WI38 (cell line): ENCODE measurements around the gene EIF2AK2.

ENCODE experiments used
- H3K4me3 ChIP-seq: 2 replicates; pipeline ENCODE4 v1.5.1; 2011; ENCODE audit warnings: low read depth, mild to moderate bottlenecking, control low read depth, low read length
- TF ChIP-seq, protein P1 (sequence below): IDR thresholded peaks from 2 replicates; pipeline ENCODE4 v1.5.1; 2012; ENCODE audit warnings: low read depth, mild to moderate bottlenecking, control low read depth, low read length

Gene EIF2AK2

GRCh38 chr2:37188570-37188969, 31.8 kb upstream of the EIF2AK2 start, which contains the start of gene SULT6B1:
Gene SULT6B1, minus strand, starts transcription at chr2:37188670. Its CDS starts 30 bp downstream, at chr2:37188640.
- TF ChIP-seq, protein P1, sequence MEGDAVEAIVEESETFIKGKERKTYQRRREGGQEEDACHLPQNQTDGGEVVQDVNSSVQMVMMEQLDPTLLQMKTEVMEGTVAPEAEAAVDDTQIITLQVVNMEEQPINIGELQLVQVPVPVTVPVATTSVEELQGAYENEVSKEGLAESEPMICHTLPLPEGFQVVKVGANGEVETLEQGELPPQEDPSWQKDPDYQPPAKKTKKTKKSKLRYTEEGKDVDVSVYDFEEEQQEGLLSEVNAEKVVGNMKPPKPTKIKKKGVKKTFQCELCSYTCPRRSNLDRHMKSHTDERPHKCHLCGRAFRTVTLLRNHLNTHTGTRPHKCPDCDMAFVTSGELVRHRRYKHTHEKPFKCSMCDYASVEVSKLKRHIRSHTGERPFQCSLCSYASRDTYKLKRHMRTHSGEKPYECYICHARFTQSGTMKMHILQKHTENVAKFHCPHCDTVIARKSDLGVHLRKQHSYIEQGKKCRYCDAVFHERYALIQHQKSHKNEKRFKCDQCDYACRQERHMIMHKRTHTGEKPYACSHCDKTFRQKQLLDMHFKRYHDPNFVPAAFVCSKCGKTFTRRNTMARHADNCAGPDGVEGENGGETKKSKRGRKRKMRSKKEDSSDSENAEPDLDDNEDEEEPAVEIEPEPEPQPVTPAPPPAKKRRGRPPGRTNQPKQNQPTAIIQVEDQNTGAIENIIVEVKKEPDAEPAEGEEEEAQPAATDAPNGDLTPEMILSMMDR: no peak
- H3K4me3 ChIP-seq: no peak within 1 kb of the TSS

DNA sequence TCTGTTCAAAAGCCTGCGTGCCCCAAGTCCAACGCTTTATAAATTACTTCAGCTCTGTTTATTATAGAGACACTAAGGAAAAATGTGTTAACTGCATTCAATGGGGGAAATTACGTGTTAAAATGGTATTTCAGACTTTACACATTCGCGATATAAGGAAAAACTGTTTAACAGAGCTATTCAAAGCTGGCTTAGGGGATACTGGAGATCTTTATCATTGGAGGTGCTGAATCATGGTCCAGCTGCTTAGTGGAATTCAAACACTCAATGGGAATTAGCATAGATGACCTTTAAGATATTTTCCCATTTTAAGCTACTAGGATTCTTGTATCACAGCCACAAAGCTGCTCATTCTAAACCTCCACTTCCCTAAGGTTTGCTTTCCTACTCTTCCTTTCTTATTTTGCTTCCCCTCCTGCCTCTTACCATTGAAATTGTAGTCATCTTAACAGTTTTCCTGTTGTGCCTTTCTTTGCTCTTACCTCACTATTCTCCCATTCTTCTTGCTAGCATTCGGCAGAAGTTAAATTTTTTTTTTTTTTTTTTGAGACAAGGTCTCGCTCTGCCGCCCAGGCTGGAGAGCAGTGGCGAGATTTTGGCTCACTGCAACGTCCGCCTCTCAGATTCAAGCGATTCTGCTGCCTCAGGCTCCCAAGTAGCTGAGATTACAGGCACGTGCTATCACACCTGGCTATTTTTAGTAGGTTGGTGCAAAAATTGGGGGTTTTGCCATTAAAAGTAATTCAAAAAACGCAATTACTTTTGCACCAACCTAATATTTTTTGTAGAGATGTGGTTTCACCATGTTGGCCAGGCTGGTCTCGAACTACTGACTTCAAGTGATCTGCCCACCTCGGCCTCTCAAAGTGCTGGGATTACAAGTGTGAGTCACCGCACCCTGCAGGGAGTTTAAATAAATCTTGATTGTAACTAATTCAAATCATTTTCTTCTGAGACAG, 25.2 kb upstream of the EIF2AK2 start:
- TF ChIP-seq, protein P1: no peak
- no peak overlapping the region for H3K4me3 ChIP-seq

DNA sequence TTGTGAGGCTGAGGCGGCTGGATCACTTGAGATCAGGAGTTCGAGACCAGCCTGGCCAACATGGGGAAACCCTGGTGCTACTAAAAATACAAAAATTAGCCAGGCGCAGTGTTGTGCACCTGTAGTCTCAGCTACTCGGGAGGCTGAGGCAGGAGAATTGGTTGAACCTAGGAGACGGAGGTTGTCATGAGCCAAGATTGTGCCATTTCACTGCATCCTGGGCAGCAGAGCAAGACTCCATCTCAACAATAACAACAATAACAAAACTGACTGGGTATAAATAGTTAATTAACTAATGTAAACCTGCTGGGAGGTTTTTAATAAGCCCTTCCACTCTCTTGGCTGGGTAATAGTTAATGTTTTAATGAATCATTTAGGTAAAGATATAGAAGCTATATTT, 23.9 kb upstream of the EIF2AK2 start:
- H3K4me3 ChIP-seq: no peak overlapping the region
- TF ChIP-seq, protein P1: no peak

- TF ChIP-seq, protein P1: no peak
These were observed 23.3 kb upstream of the EIF2AK2 start for GRCh38 chr2:37180006-37180639.

GRCh38 chr2:37173741-37174140, 17.0 kb upstream of the EIF2AK2 start:
- TF ChIP-seq, protein P1: no peak
- no peak overlapping the region for H3K4me3 ChIP-seq

More at GRCh38 chr2:37180006-37180639, 23.3 kb upstream of the EIF2AK2 start:
- no peak overlapping the region for H3K4me3 ChIP-seq

GRCh38 chr2:37171624-37171950, 14.8 kb upstream of the EIF2AK2 start:
- TF ChIP-seq, protein P1: no peak
- no peak overlapping the region for H3K4me3 ChIP-seq

- no peak overlapping the region for H3K4me3 ChIP-seq
These were observed 11.6 kb upstream of the EIF2AK2 start for GRCh38 chr2:37168217-37168981.

More at GRCh38 chr2:37168217-37168981, 11.6 kb upstream of the EIF2AK2 start:
- TF ChIP-seq, protein P1: peak; percentile 61
